ENCODE data around the gene TP53BP1. TPM values are rescaled to one million over a fixed set of nuclear protein-coding genes. Genes with fewer than 3 reads are reported as not detected.

The TP53BP1 gene
- total and polyA plus RNA-seq, 2 of the 13 experiments (the other 11 are each of a cell fraction or from before 2014, with no cell fraction given): 17.1 to 17.4 TPM

DNA sequence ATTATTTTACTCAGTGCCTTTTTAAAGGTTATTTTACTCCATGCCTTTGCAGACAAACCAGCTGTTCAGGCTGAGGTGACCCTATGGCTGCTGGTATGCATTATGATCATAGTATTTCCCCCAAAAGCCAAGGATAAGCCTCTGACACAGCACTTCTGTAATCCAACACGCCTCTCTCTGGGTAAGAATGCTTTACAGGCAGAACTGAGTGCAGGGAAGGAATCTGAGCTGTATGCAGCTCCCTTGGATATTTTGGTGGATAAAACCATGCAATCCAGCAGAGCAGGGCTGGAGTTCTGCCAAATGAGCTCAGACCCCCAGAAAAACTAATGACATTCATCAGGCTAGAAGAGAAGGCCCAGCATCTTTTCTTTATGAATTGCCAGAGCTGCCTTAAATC, 12.8 kb upstream of the TP53BP1 start:
- Histone ChIP-seq H3K4me2 (ENCODE audit: low read depth, low read length) (no peak overlapping the region), H3K27me3 (ENCODE audit: control insufficient read depth in 1 of 2, insufficient read depth in 2 of 2, low read length in 2 of 2) (no peaks in the 10 kb centered on the region; a peak in 1 of 5 replicates), H3K27ac (ENCODE audit: extremely low read length, insufficient read depth, low read length) (no peak overlapping the region), H3K36me3 (replicated peaks in 1 of 2; ENCODE audit: control insufficient read depth in 1 of 2, insufficient read depth in 2 of 2, low read length in 2 of 2) (no peaks in the 10 kb centered on the region), H3K4me3 (replicated peaks in 1 of 3; ENCODE audit: insufficient read depth in 1 of 3, low read depth in 2 of 3, low read length in 3 of 3) (no peak overlapping the region), H3K9ac (ENCODE audit: insufficient read depth, low read depth, low read length) (no peak overlapping the region), H2AFZ (ENCODE audit: low read length) (no peak overlapping the region), H3K9me3 (ENCODE audit: low read length) (no peaks in the 10 kb centered on the region), H3K4me1 (ENCODE audit: insufficient read depth, low read length) (peaks cover 18% of the 10 kb centered on the region), H3K79me2 (ENCODE audit: insufficient read depth, low read length) (no peaks in the 10 kb centered on the region), H4K20me1 (ENCODE audit: insufficient read depth, low read length) (no peaks in the 10 kb centered on the region)
- DNase-seq (ENCODE audit: low spot score) (no peak), FAIRE-seq (no peak), ATAC-seq (no peak)
- no TSS peak for BruUV-seq (replicated peaks)
- TF ChIP-seq ZNF839 (CRISPR knock-in tag; IDR thresholded peaks at IDR 0.05; ENCODE audit: borderline replicate concordance) (no peak), TCF7 (IDR thresholded peaks at IDR 0.05; ENCODE audit: low read depth) (no peak), ZNF543 (CRISPR knock-in tag; IDR thresholded peaks at IDR 0.05) (no peak), NFIB (CRISPR knock-in tag; IDR thresholded peaks at IDR 0.05; ENCODE audit: borderline replicate concordance) (no peak), ZNF605 (CRISPR knock-in tag; IDR thresholded peaks at IDR 0.05) (no peak), ZNF616 (CRISPR knock-in tag; IDR thresholded peaks at IDR 0.05; ENCODE audit: low read depth) (no peak)
- TF ChIP-seq, protein P1, sequence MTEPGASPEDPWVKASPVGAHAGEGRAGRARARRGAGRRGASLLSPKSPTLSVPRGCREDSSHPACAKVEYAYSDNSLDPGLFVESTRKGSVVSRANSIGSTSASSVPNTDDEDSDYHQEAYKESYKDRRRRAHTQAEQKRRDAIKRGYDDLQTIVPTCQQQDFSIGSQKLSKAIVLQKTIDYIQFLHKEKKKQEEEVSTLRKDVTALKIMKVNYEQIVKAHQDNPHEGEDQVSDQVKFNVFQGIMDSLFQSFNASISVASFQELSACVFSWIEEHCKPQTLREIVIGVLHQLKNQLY (CRISPR knock-in tag; IDR thresholded peaks at IDR 0.05): no peak
- 7% methylated on average over 1 of the region's 1 CpG for WGBS (ENCODE audit: low lambda C conversion rate)
- intact Hi-C loops (cut with micrococcal nuclease; ENCODE audit: unreplicated experiment) (no loop called here), in situ Hi-C loops (cut with HindIII; ENCODE audit: extremely low pct_ligation_motif_present, low pct_unique_long_range_greater_than_20kb) (no loop called here)
- ChIA-PET CTCF (ENCODE audit: low intra/inter-chr PET ratio, low total read pairs) (no interaction called here), POLR2A (no interaction called here)

DNA sequence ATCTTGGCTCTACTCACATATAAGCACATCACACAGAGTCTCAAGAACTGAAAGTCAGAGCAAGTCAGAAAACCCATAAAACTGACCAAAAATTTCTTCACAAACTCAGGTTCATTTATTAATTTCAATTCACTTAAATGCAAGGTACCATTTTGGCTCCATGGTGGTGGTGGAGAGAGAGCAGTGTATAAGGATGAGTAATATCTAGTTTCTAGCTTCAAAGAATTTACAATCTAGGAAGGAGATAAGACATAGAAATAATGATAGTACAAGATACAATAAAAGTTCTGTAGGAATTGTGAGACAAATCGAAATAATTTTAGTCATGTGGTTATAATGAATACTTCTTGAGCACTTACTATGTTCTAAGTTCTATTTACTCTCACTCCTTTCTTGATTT, 6.7 kb upstream of the TP53BP1 start:
- POLR2A ChIA-PET: no interaction called here
- Histone ChIP-seq H4K20me1 (ENCODE audit: insufficient read depth, low read length) (no peaks in the 10 kb centered on the region), H3K79me2 (ENCODE audit: insufficient read depth, low read length) (no peaks in the 10 kb centered on the region), H3K9me3 (ENCODE audit: low read length) (no peaks in the 10 kb centered on the region), H2AFZ (ENCODE audit: low read length) (no peak overlapping the region), H3K27me3 (ENCODE audit: control insufficient read depth in 1 of 2, insufficient read depth in 2 of 2, low read length in 2 of 2) (no peaks in the 10 kb centered on the region), H3K4me3 (replicated peaks in 1 of 3; ENCODE audit: insufficient read depth in 1 of 3, low read depth in 2 of 3, low read length in 3 of 3) (no peak overlapping the region), H3K36me3 (replicated peaks in 1 of 2; ENCODE audit: control insufficient read depth in 1 of 2, insufficient read depth in 2 of 2, low read length in 2 of 2) (no peaks in the 10 kb centered on the region), H3K4me2 (ENCODE audit: low read depth, low read length) (no peak overlapping the region), H3K9ac (ENCODE audit: insufficient read depth, low read depth, low read length) (no peak overlapping the region), H3K27ac (ENCODE audit: extremely low read length, insufficient read depth, low read length) (no peak overlapping the region), H3K4me1 (ENCODE audit: insufficient read depth, low read length) (0 out of 2 replicates have a peak, but pooled peaks cover under 1% of the 10 kb centered on the region)
- CTCF ChIA-PET (ENCODE audit: low intra/inter-chr PET ratio, low total read pairs): no interaction called here
- TF ChIP-seq MTF1 (CRISPR knock-in tag; IDR thresholded peaks at IDR 0.05): no peak
- in situ Hi-C loops (cut with HindIII; ENCODE audit: extremely low pct_ligation_motif_present, low pct_unique_long_range_greater_than_20kb) (no loop called here), intact Hi-C loops (cut with micrococcal nuclease; ENCODE audit: unreplicated experiment) (no loop called here)
- DNase-seq (ENCODE audit: low spot score) (no peak), FAIRE-seq (no peak), ATAC-seq (no peak)
- WGBS (ENCODE audit: low lambda C conversion rate): 14% methylated on average over 1 of the region's 1 CpG
- BruUV-seq (replicated peaks): no TSS peak

Data from HepG2 (cell line).